Measurements from ENCODE around the gene ZNF688. TPM values are rescaled to one million over a fixed set of nuclear protein-coding genes. Genes with fewer than 3 reads are reported as not detected.

The ZNF688 gene
- total RNA-seq, 1 donor from 2014 or later, result 3.6 TPM

DNA sequence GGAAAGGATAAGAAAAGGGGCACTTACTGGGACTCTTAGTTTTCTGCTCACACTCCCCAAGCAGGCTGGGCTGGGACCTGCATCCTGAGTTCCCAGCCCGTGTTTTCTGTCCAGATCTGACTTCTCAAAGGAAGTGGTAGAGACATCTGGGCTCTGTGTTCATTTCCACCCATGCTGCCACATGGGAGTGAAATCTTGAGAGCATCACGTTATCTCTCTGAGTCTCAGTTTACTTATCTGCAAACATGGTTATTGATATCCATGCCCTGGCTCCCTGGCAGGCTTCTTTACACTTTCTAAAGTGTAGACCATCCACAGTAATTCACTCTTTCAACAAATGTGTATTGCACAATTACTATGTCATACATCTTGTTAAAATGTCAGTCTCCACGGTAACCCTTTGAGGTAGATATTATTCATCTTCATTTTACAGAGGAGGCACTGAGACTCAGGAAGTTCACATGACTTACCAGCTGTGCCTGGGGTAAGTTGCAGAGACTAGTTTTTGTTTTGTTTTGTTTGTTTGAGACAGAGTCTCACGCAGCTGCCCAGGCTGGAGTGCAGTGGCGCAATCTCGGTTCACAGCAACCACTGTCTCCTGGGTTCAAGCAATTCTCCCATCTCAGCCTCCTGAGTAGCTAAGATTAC, 3.4 kb downstream of the ZNF688 start:
- Mint-ChIP-seq H3K9me3 (no peaks in the 10 kb centered on the region), H3K27ac (no peak overlapping the region)
- no peaks in the 10 kb centered on the region for H3K79me2 ChIP-seq (ENCODE audit: low read depth)

DNA sequence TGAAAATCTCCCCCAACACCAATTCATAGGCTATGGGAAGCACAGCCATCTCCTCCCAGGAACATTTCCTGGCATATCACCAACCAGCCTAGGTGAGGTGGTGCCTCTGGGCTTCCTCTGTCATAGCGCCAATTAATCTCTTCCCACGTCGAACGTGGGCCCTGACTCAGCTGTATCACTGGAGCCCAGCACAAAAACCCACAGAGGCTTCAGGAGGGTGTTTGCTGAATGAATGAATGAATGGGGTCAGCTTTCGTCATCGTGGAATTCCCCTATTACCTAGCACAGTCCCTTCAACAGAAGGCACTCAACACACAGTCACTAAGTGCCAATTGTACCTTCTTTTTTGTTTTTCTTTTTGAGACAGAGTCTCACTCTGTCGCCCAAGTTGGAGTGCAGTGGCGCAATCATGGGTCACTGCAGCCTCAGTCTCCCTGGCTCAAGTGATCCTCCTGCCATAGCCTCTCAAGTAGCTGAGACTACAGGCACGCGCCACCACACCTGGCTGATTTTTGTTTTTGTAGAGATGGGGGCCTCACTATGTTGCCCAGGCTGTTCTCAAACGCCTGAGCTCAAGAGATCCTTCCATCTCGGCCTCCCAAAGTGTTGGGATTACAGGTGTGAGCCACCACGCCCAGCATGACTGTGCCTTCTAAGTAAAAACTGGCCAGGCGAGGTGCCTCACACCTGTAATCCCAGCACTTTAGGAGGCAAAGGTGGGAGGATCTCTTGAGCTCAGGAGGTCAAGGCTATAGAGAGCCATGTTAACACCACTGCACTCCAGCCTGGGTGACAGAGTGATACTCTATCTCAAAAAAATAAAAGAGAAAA, 4.1 kb downstream of the ZNF688 start:
- H3F3A ChIP-seq (ENCODE audit: low read depth), result peaks cover 21% of the 10 kb centered on the region
- no peak overlapping the region for H3K27ac ChIP-seq
- no peak overlapping the region for H3K9ac ChIP-seq
- H3K79me2 ChIP-seq (ENCODE audit: low read depth), result no peaks in the 10 kb centered on the region
- H3K4me1 Mint-ChIP-seq, result peaks cover 11% of the 10 kb centered on the region
- H3K36me3 Mint-ChIP-seq, result no peaks in the 10 kb centered on the region
- H4K20me1 ChIP-seq (ENCODE audit: low read depth), result no peaks in the 10 kb centered on the region
- H3K27ac Mint-ChIP-seq, result no peak overlapping the region
- no peak overlapping the region for H2AFZ ChIP-seq (replicated peaks)
- no peaks in the 10 kb centered on the region for H3K9me3 ChIP-seq (ENCODE audit: low read depth)
- no peak overlapping the region for H3K4me3 Mint-ChIP-seq
- peaks cover 7% of the 10 kb centered on the region for H3K4me1 ChIP-seq
- no peaks in the 10 kb centered on the region for H3K27me3 ChIP-seq
- no peaks in the 10 kb centered on the region for H3K9me3 Mint-ChIP-seq
- peaks cover 11% of the 10 kb centered on the region for H3K27me3 Mint-ChIP-seq (ENCODE audit: insufficient read depth, low read depth)
- TF ChIP-seq, protein P1, sequence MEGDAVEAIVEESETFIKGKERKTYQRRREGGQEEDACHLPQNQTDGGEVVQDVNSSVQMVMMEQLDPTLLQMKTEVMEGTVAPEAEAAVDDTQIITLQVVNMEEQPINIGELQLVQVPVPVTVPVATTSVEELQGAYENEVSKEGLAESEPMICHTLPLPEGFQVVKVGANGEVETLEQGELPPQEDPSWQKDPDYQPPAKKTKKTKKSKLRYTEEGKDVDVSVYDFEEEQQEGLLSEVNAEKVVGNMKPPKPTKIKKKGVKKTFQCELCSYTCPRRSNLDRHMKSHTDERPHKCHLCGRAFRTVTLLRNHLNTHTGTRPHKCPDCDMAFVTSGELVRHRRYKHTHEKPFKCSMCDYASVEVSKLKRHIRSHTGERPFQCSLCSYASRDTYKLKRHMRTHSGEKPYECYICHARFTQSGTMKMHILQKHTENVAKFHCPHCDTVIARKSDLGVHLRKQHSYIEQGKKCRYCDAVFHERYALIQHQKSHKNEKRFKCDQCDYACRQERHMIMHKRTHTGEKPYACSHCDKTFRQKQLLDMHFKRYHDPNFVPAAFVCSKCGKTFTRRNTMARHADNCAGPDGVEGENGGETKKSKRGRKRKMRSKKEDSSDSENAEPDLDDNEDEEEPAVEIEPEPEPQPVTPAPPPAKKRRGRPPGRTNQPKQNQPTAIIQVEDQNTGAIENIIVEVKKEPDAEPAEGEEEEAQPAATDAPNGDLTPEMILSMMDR (IDR thresholded peaks at IDR 0.05), result no peak
- TF ChIP-seq EZH2phosphoT487 (IDR thresholded peaks at IDR 0.05), result no peak
- TF ChIP-seq EZH2 (IDR thresholded peaks at IDR 0.05), result no peak
- no peaks in the 10 kb centered on the region for H3K36me3 ChIP-seq
- no peak overlapping the region for H3K4me2 ChIP-seq
- no peak overlapping the region for H3K4me3 ChIP-seq
- no peak for DNase-seq (ENCODE audit: low spot score)

More for the DNA sequence above, 3.4 kb downstream of the ZNF688 start:
- H3K4me3 Mint-ChIP-seq, result no peak overlapping the region
- peaks cover 12% of the 10 kb centered on the region for H3K4me1 Mint-ChIP-seq
- Histone ChIP-seq H3K9ac (no peak overlapping the region), H3K36me3 (no peaks in the 10 kb centered on the region), H4K20me1 (ENCODE audit: low read depth) (peaks cover 2% of the 10 kb centered on the region), H3K27me3 (no peaks in the 10 kb centered on the region), H2AFZ (replicated peaks) (no peak overlapping the region), H3K4me1 (peaks cover 10% of the 10 kb centered on the region), H3F3A (ENCODE audit: low read depth) (peaks cover 29% of the 10 kb centered on the region), H3K4me3 (no peak overlapping the region), H3K9me3 (ENCODE audit: low read depth) (no peaks in the 10 kb centered on the region), H3K27ac (no peak overlapping the region), H3K4me2 (no peak overlapping the region)
- H3K36me3 Mint-ChIP-seq, result no peaks in the 10 kb centered on the region
- no peak for TF ChIP-seq EZH2phosphoT487 (IDR thresholded peaks at IDR 0.05)
- no peak for TF ChIP-seq EZH2 (IDR thresholded peaks at IDR 0.05)
- TF ChIP-seq, protein P1 (IDR thresholded peaks at IDR 0.05), result no peak
- peaks cover 9% of the 10 kb centered on the region for H3K27me3 Mint-ChIP-seq (ENCODE audit: insufficient read depth, low read depth)
- DNase-seq (ENCODE audit: low spot score), result no peak

DNA sequence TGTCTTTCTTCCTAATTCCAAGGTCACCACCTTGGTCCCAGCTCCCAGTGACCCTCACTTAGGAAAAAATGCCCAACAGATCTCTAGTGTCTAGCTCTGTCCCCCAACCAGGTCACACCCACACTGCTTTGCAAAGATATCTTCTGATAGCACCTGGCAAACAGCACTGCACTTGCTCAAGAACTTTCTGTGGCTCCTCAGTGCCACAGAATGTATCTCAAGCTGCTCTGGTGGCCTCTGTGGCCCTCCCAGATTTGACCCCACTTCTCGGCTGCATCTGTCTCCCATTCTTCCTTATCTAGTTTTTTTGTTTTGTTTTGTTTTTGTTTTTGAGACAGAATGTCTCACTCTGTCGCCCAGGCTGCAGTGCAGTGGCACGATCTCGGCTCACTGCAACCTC, 5.0 kb downstream of the ZNF688 start:
- H3K9me3 Mint-ChIP-seq, result no peaks in the 10 kb centered on the region
- H3K9ac ChIP-seq, result no peak overlapping the region
- TF ChIP-seq EZH2 (IDR thresholded peaks at IDR 0.05) (no peak), EZH2phosphoT487 (IDR thresholded peaks at IDR 0.05) (no peak)
- TF ChIP-seq, protein P1 (IDR thresholded peaks at IDR 0.05), result no peak

More for the DNA sequence above, 5.0 kb downstream of the ZNF688 start:
- Histone ChIP-seq H2AFZ (replicated peaks) (no peak overlapping the region), H3K9me3 (ENCODE audit: low read depth) (no peaks in the 10 kb centered on the region), H3K4me2 (no peak overlapping the region), H3K4me3 (no peak overlapping the region), H3F3A (ENCODE audit: low read depth) (peaks cover 15% of the 10 kb centered on the region), H3K79me2 (ENCODE audit: low read depth) (no peaks in the 10 kb centered on the region), H3K4me1 (peaks cover 5% of the 10 kb centered on the region), H3K36me3 (no peaks in the 10 kb centered on the region), H3K27ac (no peak overlapping the region), H3K27me3 (peaks cover 5% of the 10 kb centered on the region), H4K20me1 (ENCODE audit: low read depth) (no peaks in the 10 kb centered on the region)
- Mint-ChIP-seq H3K27me3 (ENCODE audit: insufficient read depth, low read depth) (peaks cover 11% of the 10 kb centered on the region), H3K4me3 (no peak overlapping the region), H3K27ac (peak overlapping the region; percentile 33), H3K36me3 (no peaks in the 10 kb centered on the region), H3K4me1 (peaks cover 7% of the 10 kb centered on the region)
- DNase-seq (ENCODE audit: low spot score), result no peak
